Tibial artery (tissue), 4 donors: ENCODE data around the gene TSPAN9.

ENCODE experiments used
- DNase-seq, 2 donors: peaks; one replicate each; pipeline ENCODE4 v3.0.0-alpha.2; 2019
- H3K27ac ChIP-seq, 2 donors: fragments of 200-600 bp; sonication (generic) in 1 of 2; 1 replicate in 1 of 2; 2 replicates in 1 of 2; pipeline ENCODE4 v1.5.1; 2018 to 2019; ENCODE audit warnings: mild to moderate bottlenecking in 1 of 2
- H3K27me3 ChIP-seq, 2 donors: fragments of 200-600 bp; sonication (generic) in 1 of 2; one replicate each; pipeline versions ENCODE4 v1.5.1 to v1.6.0; 2016 to 2019
- H3K36me3 ChIP-seq, 3 donors: fragments of 200-600 bp; sonication (generic) in 2 of 3; one replicate each; pipeline ENCODE4 v1.5.1; 2016 to 2019; ENCODE audit warnings: mild to moderate bottlenecking in 2 of 3
- H3K4me1 ChIP-seq, 4 donors: fragments of 200-600 bp; sonication (generic) in 2 of 4; 1 replicate in 3 of 4; 2 replicates in 1 of 4; pipeline ENCODE4 v1.5.1; 2016 to 2019
- H3K4me3 ChIP-seq, 2 donors: fragments of 200-600 bp; sonication (generic) in 1 of 2; 1 replicate in 1 of 2; 2 replicates in 1 of 2; pipeline ENCODE4 v1.5.1; 2018 to 2019; ENCODE audit warnings: mild to moderate bottlenecking in 2 of 2
- H3K9me3 ChIP-seq, 3 donors: fragments of 200-600 bp; sonication (generic) in 1 of 3; one replicate each; pipeline ENCODE4 v1.5.1; 2016 to 2019
- CTCF ChIP-seq, 2 experiments: fragments of 200-600 bp in 1 of 2; fragments of 450-650 bp in 1 of 2; IDR thresholded peaks; one replicate each; pipeline ENCODE4 v1.5.1; 2017 to 2019; ENCODE audit warnings: antibody characterized with exemption in 2 of 2, mild to moderate bottlenecking in 1 of 2, moderate library complexity in 1 of 2
- intact Hi-C: fragments of 100-400 bp; cut with DNase I; formaldehyde crosslinking; loops from one replicate; pipeline ENCODE4 v1.15.0; 2023; ENCODE audit warnings: low total_unique reads

Gene TSPAN9

GRCh38 chr12:3045989-3046388 is 31.2 kb upstream of the TSPAN9 start:
- Histone ChIP-seq H3K27ac (no peak overlapping the region), H3K27me3 (no peaks in the 10 kb centered on the region), H3K36me3 (peaks cover 0 to under 1% (median 0%) of the 10 kb centered on the region in 3 donors), H3K4me1 (peaks cover 0 to 10% (median 7%) of the 10 kb centered on the region in 4 donors), H3K4me3 (no peak overlapping the region), H3K9me3 (no peaks in the 10 kb centered on the region)
- intact Hi-C loops = no loop called here
- DNase-seq = no peak
- TF ChIP-seq CTCF (IDR thresholded peaks at IDR 0.05) = no peak

DNA sequence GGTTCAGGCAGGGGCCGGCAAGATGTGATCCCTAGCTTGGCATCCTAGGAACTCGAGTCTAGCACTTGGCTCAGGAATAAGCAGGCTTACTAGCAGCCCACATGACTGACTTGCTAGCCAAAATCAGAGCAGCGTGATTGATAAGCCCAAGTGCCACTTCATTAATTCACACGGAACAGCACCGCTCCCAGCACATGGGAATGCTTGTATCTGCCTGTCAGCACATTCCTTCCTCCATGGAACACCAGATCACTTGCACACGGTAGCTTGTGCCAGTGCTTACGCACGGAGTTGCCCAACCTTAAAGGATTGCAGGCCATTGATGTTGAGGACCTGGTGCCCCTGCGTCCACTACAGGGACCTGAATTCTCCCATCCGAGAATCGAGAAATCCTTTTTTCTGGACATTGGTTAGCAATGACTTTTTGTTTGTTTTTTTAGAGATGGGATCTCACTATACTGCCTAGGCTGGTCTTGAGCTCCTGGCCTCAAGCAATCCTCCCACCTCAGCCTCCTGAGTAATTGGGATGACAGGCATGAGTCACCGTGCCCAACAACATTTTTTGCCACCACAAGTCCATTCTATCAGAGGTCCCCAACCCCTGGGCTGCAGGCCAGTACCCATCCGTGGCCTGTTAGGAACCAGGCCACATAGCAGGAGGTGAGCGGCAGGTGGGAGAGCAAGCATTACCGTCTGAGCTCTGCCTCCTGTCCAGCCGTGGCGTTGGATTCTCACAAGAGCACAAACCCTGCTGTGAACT is 30.6 kb upstream of the TSPAN9 start:
- Histone ChIP-seq H3K4me3 (no peak overlapping the region), H3K9me3 (no peaks in the 10 kb centered on the region), H3K36me3 (no peaks in the 10 kb centered on the region), H3K4me1 (peaks cover 0 to 9% (median 7%) of the 10 kb centered on the region in 4 donors), H3K27me3 (no peaks in the 10 kb centered on the region), H3K27ac (no peak overlapping the region)
- DNase-seq = no peak
- no peak for TF ChIP-seq CTCF (IDR thresholded peaks at IDR 0.05)
- intact Hi-C loops = no loop called here

DNA sequence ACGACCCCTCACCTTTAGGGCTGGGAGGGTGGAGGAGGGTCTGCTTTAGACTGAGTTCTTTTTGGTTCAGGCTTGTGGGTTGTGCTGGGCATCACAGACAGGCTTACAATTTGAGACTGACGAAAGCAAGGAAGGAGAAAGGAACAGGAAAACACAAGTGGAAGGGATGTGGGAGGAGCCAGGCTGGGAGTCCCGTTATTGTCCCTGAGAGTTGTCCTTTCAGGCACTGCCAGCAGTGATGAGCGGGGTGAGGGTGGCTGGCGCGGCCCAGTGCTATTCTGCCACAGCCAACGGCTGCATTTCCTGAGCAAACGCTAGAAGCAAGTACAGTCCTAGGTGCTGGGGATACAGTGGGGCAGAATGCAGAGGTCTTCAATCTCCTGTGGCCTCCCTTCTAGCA is 29.2 kb upstream of the TSPAN9 start:
- Histone ChIP-seq H3K4me3 (no peak overlapping the region), H3K27me3 (no peaks in the 10 kb centered on the region), H3K9me3 (no peaks in the 10 kb centered on the region), H3K27ac (no peak overlapping the region), H3K36me3 (no peaks in the 10 kb centered on the region), H3K4me1 (no peaks in the 10 kb centered on the region)
- TF ChIP-seq CTCF (IDR thresholded peaks at IDR 0.05) = no peak
- no peak for DNase-seq
- intact Hi-C loops = no loop called here

- intact Hi-C loops = no loop called here
- Histone ChIP-seq H3K36me3 (no peaks in the 10 kb centered on the region), H3K27ac (no peak overlapping the region), H3K9me3 (no peaks in the 10 kb centered on the region), H3K27me3 (no peaks in the 10 kb centered on the region), H3K4me3 (no peak overlapping the region), H3K4me1 (no peaks in the 10 kb centered on the region)
- TF ChIP-seq CTCF (IDR thresholded peaks at IDR 0.05) = no peak
- DNase-seq = no peak
These were observed 28.6 kb upstream of the TSPAN9 start for GRCh38 chr12:3048540-3048939.

- Histone ChIP-seq H3K9me3 (no peaks in the 10 kb centered on the region), H3K27ac (no peak overlapping the region), H3K4me1 (no peaks in the 10 kb centered on the region), H3K27me3 (no peaks in the 10 kb centered on the region), H3K4me3 (no peak overlapping the region), H3K36me3 (no peaks in the 10 kb centered on the region)
- DNase-seq = no peak
- intact Hi-C loops = no loop called here
- no peak for TF ChIP-seq CTCF (IDR thresholded peaks at IDR 0.05)
These were observed 28.0 kb upstream of the TSPAN9 start for GRCh38 chr12:3049176-3049575.
